Endothelial cell of umbilical vein (primary cell): Measurements from ENCODE around the gene AUTS2.

Source experiments
- EZH2 ChIP-seq: IDR thresholded peaks from 2 replicates; pipeline ENCODE4 v1.6.1; 2012; ENCODE audit warnings: borderline replicate concordance, low read depth, mild to moderate bottlenecking, moderate library complexity, low read length, inconsistent platforms; ENCODE audit not compliant: severe bottlenecking
- JUN ChIP-seq: IDR thresholded peaks from 2 replicates; pipeline ENCODE4 v1.6.1; 2011; ENCODE audit warnings: borderline replicate concordance, low read depth; ENCODE audit not compliant: insufficient read length, insufficient read depth
- POLR2A ChIP-seq: IDR thresholded peaks from 2 replicates; pipeline ENCODE4 v1.6.1; 2012; ENCODE audit warnings: low read depth, mild to moderate bottlenecking, control low read depth, low read length
- POLR2AphosphoS5 ChIP-seq: IDR thresholded peaks from 2 replicates; pipeline ENCODE4 v1.6.1; 2012; ENCODE audit warnings: low read depth, mild to moderate bottlenecking, control low read depth, low read length, moderate library complexity; ENCODE audit not compliant: insufficient read depth
- TF ChIP-seq, protein P1 (sequence below), 2 donors: IDR thresholded peaks; 1 replicate in 1 of 2; 2 replicates in 1 of 2; pipeline ENCODE4 v1.5.1; 2011; ENCODE audit warnings: low read length in 2 of 2, mild to moderate bottlenecking in 2 of 2, moderate library complexity in 2 of 2, control low read depth in 1 of 2, inconsistent platforms in 1 of 2, low read depth in 1 of 2; ENCODE audit not compliant: insufficient read depth in 1 of 2; ENCODE audit errors: extremely low read depth in 1 of 2

DNA sequence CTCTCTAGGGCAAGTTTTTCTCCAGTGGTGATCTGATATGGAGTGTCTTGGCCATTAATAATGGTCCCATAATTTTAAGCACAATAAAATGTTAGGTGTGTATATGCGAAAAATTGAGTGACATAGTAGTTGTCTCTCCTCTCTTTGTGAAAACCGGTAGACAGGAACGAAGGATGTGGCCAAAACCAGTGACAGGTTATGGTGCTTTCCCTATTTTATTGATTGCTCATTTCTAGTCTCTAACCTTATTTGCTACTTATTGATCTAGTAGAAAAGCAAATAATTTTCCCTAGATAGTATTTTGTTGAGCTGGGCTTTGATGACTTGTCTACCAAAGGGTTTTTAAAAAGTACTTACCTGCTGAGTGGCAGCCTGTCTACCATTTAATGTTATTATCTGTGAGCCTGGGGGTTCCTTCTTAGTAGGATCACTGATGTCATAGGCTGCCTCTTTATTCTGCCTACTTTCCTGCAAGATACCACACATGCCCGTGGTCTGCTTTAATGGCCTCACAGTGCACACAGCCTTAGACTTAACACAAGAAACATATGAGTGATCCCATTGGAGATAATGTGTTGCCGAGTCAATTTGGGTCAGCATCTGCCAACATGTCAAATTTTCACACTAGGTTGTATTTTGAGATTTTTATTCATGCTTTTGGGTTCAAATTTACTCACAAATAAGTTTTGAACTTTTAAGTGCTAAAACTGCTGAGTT, 100.0 kb downstream of the AUTS2 start:
- TF ChIP-seq, protein P1, sequence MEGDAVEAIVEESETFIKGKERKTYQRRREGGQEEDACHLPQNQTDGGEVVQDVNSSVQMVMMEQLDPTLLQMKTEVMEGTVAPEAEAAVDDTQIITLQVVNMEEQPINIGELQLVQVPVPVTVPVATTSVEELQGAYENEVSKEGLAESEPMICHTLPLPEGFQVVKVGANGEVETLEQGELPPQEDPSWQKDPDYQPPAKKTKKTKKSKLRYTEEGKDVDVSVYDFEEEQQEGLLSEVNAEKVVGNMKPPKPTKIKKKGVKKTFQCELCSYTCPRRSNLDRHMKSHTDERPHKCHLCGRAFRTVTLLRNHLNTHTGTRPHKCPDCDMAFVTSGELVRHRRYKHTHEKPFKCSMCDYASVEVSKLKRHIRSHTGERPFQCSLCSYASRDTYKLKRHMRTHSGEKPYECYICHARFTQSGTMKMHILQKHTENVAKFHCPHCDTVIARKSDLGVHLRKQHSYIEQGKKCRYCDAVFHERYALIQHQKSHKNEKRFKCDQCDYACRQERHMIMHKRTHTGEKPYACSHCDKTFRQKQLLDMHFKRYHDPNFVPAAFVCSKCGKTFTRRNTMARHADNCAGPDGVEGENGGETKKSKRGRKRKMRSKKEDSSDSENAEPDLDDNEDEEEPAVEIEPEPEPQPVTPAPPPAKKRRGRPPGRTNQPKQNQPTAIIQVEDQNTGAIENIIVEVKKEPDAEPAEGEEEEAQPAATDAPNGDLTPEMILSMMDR (IDR thresholded peaks at IDR 0.05; ENCODE audit: extremely low read depth in 1 of 2, insufficient read depth in 1 of 2, low read depth in 1 of 2, low read length in 2 of 2), result no peak
- TF ChIP-seq JUN (no peak), POLR2A (no peak), EZH2 (no peak), POLR2AphosphoS5 (no peak)
